Stimulated activated naive CD4-positive, alpha-beta T cell treated with Interleukin-2 at 50 U/mL for 16 hours (primary cell): ENCODE data around the gene BSG.
A peak's percentile ranks its signal among the peaks of the same experiment; 100 is the strongest.
"Not testable (repeated sequence)": the region's sequence is repeated elsewhere in the genome, so short reads cannot be mapped to it uniquely, and the experiment has no call there.

Experiments
- DNase-seq: peaks from one replicate; lab custom pipeline; 2025; lab: John Stamatoyannopoulos, UW

Gene BSG

DNA sequence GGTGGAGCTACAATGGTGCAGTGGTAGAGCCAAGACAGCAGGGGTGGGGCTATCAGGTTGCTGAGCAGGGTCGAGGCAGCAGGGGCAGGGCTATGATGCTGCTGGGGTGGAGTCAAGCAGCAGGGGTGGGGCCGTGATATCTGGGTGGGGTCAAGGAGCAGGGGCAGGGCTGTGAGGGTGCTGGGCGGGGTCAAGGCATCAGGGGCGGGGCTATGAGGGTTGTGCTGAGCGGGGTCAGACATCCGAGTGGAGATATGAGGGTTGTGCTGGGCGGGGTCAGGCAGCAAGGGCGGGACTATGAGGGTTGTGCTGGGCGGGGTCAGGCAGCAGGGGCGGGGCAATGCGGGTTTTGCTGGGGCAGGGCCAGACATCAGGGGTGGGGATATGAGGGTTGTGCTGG, 32.0 kb downstream of the BSG start:
- DNase-seq = peak; percentile 15

- not testable (repeated sequence) for DNase-seq
Observed at GRCh38 chr19:605061-605971, 32.9 kb downstream of the BSG start.

DNA sequence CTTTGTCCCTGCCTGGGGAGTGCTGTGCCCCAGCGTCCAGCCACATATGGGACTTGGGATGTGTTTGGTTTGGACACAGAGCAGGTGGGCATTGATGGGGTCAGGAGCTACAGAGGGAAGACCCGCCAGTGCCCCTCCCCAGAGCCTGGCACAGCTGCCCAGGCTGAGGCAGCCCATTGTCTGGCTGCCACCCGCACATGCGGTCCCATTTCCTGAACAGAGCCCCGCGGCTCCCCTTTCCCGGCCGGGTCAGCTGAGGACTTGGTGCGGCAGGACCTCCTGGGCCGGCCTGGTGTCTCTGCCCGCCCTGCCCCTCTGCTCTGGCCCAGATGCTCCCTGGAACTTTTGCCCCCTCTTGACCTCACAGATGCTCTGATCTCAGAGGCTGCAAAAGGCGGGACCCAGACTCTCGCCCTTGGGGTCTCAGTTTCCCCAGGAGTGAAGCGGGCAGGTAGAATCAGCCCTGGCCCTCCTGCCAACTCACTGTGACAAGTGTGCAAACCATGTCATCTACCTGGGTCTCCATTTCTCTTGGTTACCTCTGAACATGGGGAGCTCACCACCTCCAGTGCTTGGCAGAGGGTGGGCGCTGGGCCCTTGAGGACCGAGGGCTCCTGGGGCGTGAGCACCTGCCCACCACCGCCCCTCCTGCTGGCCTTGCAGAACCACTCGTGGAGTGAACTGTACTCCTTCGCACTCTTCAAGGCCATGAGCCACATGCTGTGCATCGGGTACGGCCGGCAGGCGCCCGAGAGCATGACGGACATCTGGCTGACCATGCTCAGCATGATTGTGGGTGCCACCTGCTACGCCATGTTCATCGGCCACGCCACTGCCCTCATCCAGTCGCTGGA, 35.1 kb downstream of the BSG start:
- DNase-seq = no peak

GRCh38 chr19:608155-609003, 36.0 kb downstream of the BSG start:
- no peak for DNase-seq

GRCh38 chr19:609004-609346, 36.6 kb downstream of the BSG start:
- no peak for DNase-seq

DNA sequence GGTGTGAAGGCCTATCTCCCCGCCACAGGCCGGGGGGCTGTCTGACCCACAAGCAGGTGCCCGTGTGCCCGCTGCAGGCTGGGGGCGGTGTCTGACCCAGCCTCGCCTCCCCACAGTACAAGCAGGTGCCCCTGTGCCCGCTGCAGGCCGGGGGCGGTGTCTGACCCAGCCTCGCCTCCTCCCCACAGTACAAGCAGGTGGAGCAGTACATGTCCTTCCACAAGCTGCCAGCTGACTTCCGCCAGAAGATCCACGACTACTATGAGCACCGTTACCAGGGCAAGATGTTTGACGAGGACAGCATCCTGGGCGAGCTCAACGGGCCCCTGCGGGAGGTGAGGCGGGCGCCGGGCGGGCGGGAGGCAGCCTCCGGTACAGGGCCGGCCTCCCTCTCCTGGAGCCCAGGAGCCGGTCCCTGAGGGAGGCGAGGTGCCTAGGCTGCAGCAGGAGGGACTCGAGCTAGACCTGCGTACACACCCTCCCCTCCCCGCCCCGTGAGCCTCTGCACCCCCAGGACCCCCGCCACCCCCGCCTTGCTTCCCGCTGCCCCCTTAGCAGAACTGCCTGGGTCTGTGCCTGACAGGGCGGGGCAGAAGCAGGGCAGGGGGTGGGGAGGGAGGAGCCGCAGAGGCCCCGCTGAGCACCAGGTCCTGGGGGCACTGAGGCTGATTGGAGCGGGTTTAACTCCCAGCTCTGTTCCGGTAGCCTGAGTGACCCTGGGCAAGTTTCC, 37.8 kb downstream of the BSG start:
- no peak for DNase-seq

GRCh38 chr19:610801-611480, 38.5 kb downstream of the BSG start:
- peak; percentile 34 for DNase-seq

DNA sequence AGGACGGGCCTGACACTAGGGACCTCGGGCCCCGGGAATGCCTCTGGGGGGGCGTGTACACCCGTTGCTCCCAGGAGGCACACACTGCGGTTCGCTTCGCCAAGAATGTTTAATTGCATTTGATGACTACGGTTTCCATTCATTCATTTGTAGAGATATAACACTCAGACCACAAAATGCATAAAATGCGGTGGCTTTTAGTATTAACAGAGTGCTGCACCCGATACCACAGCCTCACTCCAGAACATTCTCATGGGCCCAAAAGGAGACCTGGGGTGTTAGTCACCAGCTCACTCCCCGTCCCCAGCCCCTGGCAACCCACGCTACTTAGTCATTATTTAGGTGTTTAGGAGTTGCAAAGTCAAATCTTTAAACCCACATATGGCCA, 39.1 kb downstream of the BSG start:
- peak; percentile 84 for DNase-seq

- DNase-seq = no peak
Observed at GRCh38 chr19:612941-613340, 40.5 kb downstream of the BSG start.

GRCh38 chr19:613732-614567, 41.6 kb downstream of the BSG start:
- DNase-seq = no peak

GRCh38 chr19:615619-616018, 43.2 kb downstream of the BSG start:
- no peak for DNase-seq

DNA sequence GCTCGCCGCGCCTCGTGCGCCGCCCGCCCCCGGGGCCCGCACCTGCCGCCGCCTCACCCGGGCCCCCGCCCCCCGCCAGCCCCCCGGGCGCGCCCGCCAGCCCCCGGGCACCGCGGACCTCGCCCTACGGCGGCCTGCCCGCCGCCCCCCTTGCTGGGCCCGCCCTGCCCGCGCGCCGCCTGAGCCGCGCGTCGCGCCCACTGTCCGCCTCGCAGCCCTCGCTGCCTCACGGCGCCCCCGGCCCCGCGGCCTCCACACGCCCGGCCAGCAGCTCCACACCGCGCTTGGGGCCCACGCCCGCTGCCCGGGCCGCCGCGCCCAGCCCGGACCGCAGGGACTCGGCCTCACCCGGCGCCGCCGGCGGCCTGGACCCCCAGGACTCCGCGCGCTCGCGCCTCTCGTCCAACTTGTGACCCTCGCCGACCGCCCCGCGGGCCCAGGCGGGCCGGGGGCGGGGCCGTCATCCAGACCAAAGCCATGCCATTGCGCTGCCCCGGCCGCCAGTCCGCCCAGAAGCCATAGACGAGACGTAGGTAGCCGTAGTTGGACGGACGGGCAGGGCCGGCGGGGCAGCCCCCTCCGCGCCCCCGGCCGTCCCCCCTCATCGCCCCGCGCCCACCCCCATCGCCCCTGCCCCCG, 43.8 kb downstream of the BSG start:
- DNase-seq = no peak

GRCh38 chr19:616747-617526, 44.5 kb downstream of the BSG start:
- DNase-seq = no peak

DNA sequence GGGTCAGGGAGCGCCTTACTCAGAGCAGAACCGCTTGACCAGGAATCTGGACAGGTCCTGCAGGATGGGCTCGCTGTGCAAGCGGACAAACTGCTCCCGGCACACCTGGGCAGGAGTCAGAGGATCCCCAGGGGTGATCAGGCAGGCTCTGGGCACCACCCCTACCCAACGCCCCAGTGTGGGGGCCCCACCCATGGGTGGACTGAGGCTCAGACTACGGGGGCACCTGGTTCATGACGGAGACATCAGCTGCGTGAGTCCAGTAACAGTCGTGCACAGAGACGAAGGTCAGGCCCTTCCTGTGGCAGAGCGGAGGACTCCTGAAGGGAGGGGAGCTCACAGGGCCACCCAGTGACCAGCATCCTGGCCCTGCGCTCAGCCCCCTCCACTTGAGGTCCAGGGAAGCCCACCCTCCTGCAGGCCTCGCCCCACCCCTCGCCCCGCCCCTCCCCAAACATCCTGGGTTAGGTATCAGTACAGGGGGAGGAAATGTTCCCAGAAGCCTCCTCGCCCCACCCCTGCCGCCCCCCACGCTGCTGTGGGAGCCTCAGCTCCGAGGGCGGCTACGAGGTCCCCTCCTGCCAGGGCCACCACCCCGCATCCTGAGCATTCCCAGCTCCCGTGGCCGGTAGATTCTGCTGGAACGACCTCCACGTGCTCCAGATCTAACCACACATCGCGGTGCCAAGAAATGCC, 45.3 kb downstream of the BSG start:
- DNase-seq = no peak

DNA sequence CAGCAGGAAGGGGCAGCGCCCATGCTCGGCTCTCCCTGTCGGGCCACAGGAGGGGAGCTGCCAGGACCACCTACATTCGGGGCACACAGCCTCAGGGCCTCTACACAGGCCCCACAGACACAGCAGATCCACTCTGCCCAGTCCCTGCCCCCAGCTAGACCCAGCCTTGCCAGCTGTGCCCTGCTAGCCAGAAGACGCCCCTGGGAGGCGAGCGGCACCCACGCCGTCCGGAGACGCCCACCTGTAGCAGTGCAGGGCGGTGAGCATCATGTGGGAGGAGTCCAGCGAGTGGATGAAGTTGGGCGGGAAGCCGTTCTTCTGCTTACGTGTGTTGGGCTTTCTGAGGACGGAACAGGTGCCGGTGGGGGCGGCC, 45.8 kb downstream of the BSG start:
- no peak for DNase-seq

GRCh38 chr19:618674-619285, 46.4 kb downstream of the BSG start:
- DNase-seq = no peak

DNA sequence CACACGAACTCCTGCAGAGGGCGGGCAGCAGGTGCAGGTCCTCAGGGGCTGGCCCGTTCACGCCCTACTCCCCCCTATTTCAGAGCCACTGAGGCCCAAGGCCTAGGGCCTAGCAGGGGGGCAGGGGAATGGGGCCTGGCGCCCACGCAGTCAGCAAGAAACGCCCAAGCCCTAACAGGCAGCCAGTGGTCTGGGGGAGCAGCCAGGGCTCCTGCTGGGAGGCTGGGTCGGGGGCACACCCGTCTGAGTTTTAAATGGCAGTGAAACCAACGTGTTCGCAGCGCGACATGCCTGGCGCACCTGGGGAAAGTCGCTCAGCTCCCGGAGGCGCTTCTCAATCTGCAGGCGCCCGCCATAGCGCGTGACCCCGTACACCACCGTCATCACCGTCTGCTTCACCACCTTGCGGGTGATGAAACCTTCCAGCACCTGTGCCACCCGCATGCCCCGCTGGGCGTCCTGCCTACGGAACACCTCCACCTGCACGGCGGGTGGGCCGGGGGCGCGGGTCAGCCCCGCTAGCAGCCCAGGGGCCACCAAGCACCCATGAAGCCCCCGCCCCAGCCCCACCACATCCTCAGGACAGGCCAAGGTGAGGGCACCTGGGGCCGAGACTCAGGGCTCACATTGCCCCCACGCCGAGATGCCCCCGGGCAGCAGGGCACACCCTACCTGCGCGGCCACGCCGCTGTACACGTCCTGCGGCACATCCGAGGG, 47.0 kb downstream of the BSG start:
- no peak for DNase-seq
